ENCODE data around the gene KRT2. TPM values are rescaled to one million over a fixed set of nuclear protein-coding genes. Genes with fewer than 3 reads are reported as not detected.

Gene KRT2
- total RNA-seq, 1 experiment from 2014 or later = not detected

DNA sequence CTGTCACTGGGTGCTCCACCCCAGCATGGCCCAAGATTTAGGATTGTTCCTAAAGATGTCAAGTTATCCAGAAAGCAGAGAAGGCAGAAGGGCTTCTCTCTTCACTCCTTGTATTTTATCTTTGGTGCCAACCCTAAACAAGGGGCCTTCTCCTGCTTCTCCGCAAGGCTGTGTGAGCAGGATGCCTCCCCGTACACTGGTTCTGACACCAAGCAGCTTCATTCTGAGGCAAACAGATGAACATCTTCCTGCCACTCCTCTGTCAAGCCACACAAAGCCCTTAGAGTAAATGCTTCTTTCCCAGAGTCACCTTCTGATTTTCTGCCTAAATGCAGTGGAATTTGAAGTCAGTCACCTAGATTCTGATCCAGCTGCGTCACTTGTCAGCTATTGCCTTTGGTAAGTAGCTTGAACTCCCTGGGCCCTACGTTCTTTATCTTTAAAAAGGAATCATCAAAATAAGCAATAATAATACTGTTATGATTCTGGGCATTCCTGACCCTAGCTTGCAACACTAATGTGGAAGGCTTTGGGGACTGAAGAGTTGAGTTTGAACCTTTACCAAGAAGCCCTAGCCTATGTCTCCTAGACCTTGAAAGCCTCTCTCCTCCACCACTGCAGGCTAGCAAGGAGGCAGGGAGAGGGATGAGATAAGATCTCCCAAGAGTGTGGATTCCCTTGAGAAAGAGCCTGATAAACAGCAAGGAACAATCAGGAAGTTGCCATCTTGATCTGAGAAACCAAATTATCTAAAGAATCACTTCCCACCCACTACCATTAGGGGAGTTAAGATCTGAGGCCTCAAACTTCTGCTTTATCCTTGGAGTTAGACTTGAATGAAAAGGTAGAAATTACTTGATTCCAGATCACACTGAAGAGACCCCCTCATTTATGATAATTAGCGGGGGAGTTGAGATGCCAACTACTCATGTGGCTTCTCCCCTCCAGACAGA lies 39.3 kb downstream of the KRT2 start:
- DNase-seq (ENCODE audit: low spot score) (no peak), ATAC-seq (no peak)
- Mint-ChIP-seq H3K27me3 (ENCODE audit: low read depth) (peaks cover 3% of the 10 kb centered on the region; the same call in 1 of the 2 replicates), H3K4me1 (peaks cover 4% of the 10 kb centered on the region; the same call in 1 of the 2 replicates), H3K27ac (no peak overlapping the region), H3K4me3 (no peak overlapping the region), H3K36me3 (no peaks in the 10 kb centered on the region), H3K9me3 (no peaks in the 10 kb centered on the region)
- TF ChIP-seq GTF2I (CRISPR knock-in tag; conservative IDR thresholded peaks at IDR 0.05) (no peak), ZNF263 (CRISPR knock-in tag; IDR thresholded peaks at IDR 0.05; ENCODE audit: low read depth) (no peak), TP53 (CRISPR knock-in tag; IDR thresholded peaks at IDR 0.05) (no peak), ZNF138 (CRISPR knock-in tag; conservative IDR thresholded peaks at IDR 0.05) (no peak), GRHL2 (CRISPR knock-in tag; IDR thresholded peaks at IDR 0.05; ENCODE audit: insufficient replicate concordance, severe bottlenecking) (no peak), ZNF396 (CRISPR knock-in tag; IDR thresholded peaks at IDR 0.05; ENCODE audit: borderline replicate concordance) (no peak), ETV6 (CRISPR knock-in tag; IDR thresholded peaks at IDR 0.05) (no peak), TEAD1 (CRISPR knock-in tag; IDR thresholded peaks at IDR 0.05) (no peak), ZNF671 (CRISPR knock-in tag; IDR thresholded peaks at IDR 0.05) (no peak), GABPB1 (CRISPR knock-in tag; IDR thresholded peaks at IDR 0.05) (no peak), MXD4 (CRISPR knock-in tag; IDR thresholded peaks at IDR 0.05; ENCODE audit: borderline replicate concordance) (no peak), ZNF219 (CRISPR knock-in tag; IDR thresholded peaks at IDR 0.05; ENCODE audit: borderline replicate concordance) (no peak), TEAD4 (CRISPR knock-in tag; IDR thresholded peaks at IDR 0.05) (no peak)
- TF ChIP-seq, protein P1, sequence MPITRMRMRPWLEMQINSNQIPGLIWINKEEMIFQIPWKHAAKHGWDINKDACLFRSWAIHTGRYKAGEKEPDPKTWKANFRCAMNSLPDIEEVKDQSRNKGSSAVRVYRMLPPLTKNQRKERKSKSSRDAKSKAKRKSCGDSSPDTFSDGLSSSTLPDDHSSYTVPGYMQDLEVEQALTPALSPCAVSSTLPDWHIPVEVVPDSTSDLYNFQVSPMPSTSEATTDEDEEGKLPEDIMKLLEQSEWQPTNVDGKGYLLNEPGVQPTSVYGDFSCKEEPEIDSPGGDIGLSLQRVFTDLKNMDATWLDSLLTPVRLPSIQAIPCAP (CRISPR knock-in tag; IDR thresholded peaks at IDR 0.05) = no peak
- TF ChIP-seq, protein P2, sequence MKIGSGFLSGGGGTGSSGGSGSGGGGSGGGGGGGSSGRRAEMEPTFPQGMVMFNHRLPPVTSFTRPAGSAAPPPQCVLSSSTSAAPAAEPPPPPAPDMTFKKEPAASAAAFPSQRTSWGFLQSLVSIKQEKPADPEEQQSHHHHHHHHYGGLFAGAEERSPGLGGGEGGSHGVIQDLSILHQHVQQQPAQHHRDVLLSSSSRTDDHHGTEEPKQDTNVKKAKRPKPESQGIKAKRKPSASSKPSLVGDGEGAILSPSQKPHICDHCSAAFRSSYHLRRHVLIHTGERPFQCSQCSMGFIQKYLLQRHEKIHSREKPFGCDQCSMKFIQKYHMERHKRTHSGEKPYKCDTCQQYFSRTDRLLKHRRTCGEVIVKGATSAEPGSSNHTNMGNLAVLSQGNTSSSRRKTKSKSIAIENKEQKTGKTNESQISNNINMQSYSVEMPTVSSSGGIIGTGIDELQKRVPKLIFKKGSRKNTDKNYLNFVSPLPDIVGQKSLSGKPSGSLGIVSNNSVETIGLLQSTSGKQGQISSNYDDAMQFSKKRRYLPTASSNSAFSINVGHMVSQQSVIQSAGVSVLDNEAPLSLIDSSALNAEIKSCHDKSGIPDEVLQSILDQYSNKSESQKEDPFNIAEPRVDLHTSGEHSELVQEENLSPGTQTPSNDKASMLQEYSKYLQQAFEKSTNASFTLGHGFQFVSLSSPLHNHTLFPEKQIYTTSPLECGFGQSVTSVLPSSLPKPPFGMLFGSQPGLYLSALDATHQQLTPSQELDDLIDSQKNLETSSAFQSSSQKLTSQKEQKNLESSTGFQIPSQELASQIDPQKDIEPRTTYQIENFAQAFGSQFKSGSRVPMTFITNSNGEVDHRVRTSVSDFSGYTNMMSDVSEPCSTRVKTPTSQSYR (CRISPR knock-in tag; IDR thresholded peaks at IDR 0.05) = no peak
- ChIA-PET CTCF (interaction anchor here (1.0 to 1.5 kb wide), 4 partner anchors 44 to 258 kb away, joined by 3 to 4 read pairs (median 3); no protein-coding TSS in a partner anchor), POLR2A (no interaction called here)

DNA sequence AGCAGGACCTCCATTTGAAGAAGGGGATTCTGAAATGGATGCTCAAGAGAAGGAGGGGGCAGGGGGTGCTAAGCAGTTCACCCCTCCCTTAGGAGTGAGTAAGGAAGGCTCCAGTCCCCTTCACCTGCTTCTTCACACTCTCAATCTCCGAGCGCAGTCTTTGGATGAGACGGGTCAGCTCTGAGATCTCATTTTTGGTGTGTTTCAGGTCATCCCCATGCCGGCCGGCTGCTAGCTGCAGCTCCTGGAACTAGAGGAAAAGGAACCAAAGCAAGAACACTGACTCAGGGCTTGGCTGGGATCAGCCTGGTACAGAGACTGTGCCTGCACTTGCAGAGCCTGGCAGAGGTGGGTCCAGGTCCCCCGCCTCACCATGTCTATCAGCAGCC lies 40.9 kb downstream of the KRT2 start:
- Mint-ChIP-seq H3K9me3 (no peaks in the 10 kb centered on the region), H3K36me3 (no peaks in the 10 kb centered on the region), H3K4me3 (no peak overlapping the region), H3K4me1 (peaks cover 4% of the 10 kb centered on the region; the same call in 1 of the 2 replicates), H3K27me3 (ENCODE audit: low read depth) (peaks cover 3% of the 10 kb centered on the region; the same call in 1 of the 2 replicates), H3K27ac (no peak overlapping the region)
- DNase-seq (ENCODE audit: low spot score) (no peak), ATAC-seq (no peak)
- POLR2A ChIA-PET = interaction anchor here (1.0 kb wide), 1 partner anchor 11 kb away, joined by 3 read pairs; no protein-coding TSS in a partner anchor
- CTCF ChIA-PET = interaction anchor here (0.9 to 2.5 kb wide), 15 partner anchors 22 to 370 kb away, joined by 3 to 20 read pairs (median 5); no protein-coding TSS in a partner anchor
- TF ChIP-seq, protein P3, sequence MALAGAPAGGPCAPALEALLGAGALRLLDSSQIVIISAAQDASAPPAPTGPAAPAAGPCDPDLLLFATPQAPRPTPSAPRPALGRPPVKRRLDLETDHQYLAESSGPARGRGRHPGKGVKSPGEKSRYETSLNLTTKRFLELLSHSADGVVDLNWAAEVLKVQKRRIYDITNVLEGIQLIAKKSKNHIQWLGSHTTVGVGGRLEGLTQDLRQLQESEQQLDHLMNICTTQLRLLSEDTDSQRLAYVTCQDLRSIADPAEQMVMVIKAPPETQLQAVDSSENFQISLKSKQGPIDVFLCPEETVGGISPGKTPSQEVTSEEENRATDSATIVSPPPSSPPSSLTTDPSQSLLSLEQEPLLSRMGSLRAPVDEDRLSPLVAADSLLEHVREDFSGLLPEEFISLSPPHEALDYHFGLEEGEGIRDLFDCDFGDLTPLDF (CRISPR knock-in tag; IDR thresholded peaks at IDR 0.05) = no peak
- TF ChIP-seq, protein P2 (CRISPR knock-in tag; IDR thresholded peaks at IDR 0.05) = no peak
- TF ChIP-seq GRHL2 (CRISPR knock-in tag; IDR thresholded peaks at IDR 0.05; ENCODE audit: insufficient replicate concordance, severe bottlenecking) (no peak), TEAD4 (CRISPR knock-in tag; IDR thresholded peaks at IDR 0.05) (no peak), NR2C2 (CRISPR knock-in tag; IDR thresholded peaks at IDR 0.05) (no peak), ELF4 (CRISPR knock-in tag; IDR thresholded peaks at IDR 0.05; ENCODE audit: low read depth) (no peak), FOXJ3 (CRISPR knock-in tag; IDR thresholded peaks at IDR 0.05; ENCODE audit: borderline replicate concordance) (no peak), MXD4 (CRISPR knock-in tag; IDR thresholded peaks at IDR 0.05; ENCODE audit: borderline replicate concordance) (no peak), SP1 (CRISPR knock-in tag; conservative IDR thresholded peaks at IDR 0.05) (no peak), JUN (CRISPR knock-in tag; IDR thresholded peaks at IDR 0.05) (no peak), NFATC4 (CRISPR knock-in tag; IDR thresholded peaks at IDR 0.05) (no peak), RORB (CRISPR knock-in tag; IDR thresholded peaks at IDR 0.05) (no peak)
- TF ChIP-seq, protein P1 (CRISPR knock-in tag; IDR thresholded peaks at IDR 0.05) = no peak
- TF ChIP-seq, protein P4, sequence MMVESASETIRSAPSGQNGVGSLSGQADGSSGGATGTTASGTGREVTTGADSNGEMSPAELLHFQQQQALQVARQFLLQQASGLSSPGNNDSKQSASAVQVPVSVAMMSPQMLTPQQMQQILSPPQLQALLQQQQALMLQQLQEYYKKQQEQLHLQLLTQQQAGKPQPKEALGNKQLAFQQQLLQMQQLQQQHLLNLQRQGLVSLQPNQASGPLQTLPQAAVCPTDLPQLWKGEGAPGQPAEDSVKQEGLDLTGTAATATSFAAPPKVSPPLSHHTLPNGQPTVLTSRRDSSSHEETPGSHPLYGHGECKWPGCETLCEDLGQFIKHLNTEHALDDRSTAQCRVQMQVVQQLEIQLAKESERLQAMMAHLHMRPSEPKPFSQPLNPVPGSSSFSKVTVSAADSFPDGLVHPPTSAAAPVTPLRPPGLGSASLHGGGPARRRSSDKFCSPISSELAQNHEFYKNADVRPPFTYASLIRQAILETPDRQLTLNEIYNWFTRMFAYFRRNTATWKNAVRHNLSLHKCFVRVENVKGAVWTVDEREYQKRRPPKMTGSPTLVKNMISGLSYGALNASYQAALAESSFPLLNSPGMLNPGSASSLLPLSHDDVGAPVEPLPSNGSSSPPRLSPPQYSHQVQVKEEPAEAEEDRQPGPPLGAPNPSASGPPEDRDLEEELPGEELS (CRISPR knock-in tag; IDR thresholded peaks at IDR 0.05) = no peak
